SJSA1 (cell line): ENCODE data around the gene CKB. TPM values are rescaled to one million over a fixed set of nuclear protein-coding genes. Genes with fewer than 3 reads are reported as not detected.
A peak's percentile ranks its signal among the peaks of the same experiment; 100 is the strongest.

Experiments
- DNase-seq, 2 experiments: peaks; one replicate each; pipeline ENCODE4 v3.0.0-alpha.2; 2015 to 2020; ENCODE audit warnings: low spot score in 2 of 2, low read depth in 1 of 2
- H3K27ac ChIP-seq: fragments of 250-450 bp; sonication (Bioruptor Pico); 2 replicates; pipeline ENCODE4 v1.5.1; 2020; ENCODE audit warnings: mild to moderate bottlenecking, moderate library complexity
- H3K27me3 ChIP-seq: fragments of 250-450 bp; sonication (Bioruptor Pico); replicated peaks from 2 replicates; pipeline ENCODE4 v1.5.1; 2020; ENCODE audit warnings: mild to moderate bottlenecking, moderate library complexity
- H3K36me3 ChIP-seq: fragments of 250-450 bp; sonication (Bioruptor Pico); 2 replicates; pipeline ENCODE4 v1.5.1; 2020; ENCODE audit warnings: mild to moderate bottlenecking
- H3K4me1 ChIP-seq: fragments of 250-450 bp; sonication (Bioruptor Pico); replicated peaks from 2 replicates; pipeline ENCODE4 v1.6.1; 2021; ENCODE audit warnings: mild to moderate bottlenecking
- H3K4me3 ChIP-seq: fragments of 250-450 bp; sonication (Bioruptor Pico); 2 replicates; pipeline ENCODE4 v1.5.1; 2020; ENCODE audit warnings: mild to moderate bottlenecking
- H3K9me3 ChIP-seq: fragments of 250-450 bp; sonication (Bioruptor Pico); replicated peaks from 2 replicates; pipeline ENCODE4 v1.5.1; 2020; ENCODE audit warnings: mild to moderate bottlenecking
- total RNA-seq: library from RNA; depleted of rRNA; stranded (reverse); fragments of >200 nt; shearing (Covaris generic); gene quantifications from 2 replicates; pipeline ENCODE4 v1.2.3, GENCODE V29; 2014

The CKB gene
- total RNA-seq, 1 experiment from 2014 or later = 39.4 TPM

- DNase-seq = no peak
- H3K27ac ChIP-seq = no peak overlapping the region
- H3K9me3 ChIP-seq = no peaks in the 10 kb centered on the region; the same call in 1 of the 2 replicates
- peaks cover 23% of the 10 kb centered on the region for H3K4me1 ChIP-seq
- H3K4me3 ChIP-seq = no peak overlapping the region
- no peaks in the 10 kb centered on the region for H3K36me3 ChIP-seq
- H3K27me3 ChIP-seq = no peaks in the 10 kb centered on the region
Measured at GRCh38 chr14:103545915-103546651, 23.5 kb upstream of the CKB start.

- Histone ChIP-seq H3K27me3 (no peaks in the 10 kb centered on the region), H3K36me3 (no peaks in the 10 kb centered on the region), H3K27ac (no peak overlapping the region), H3K4me1 (peaks cover 31% of the 10 kb centered on the region), H3K4me3 (no peak overlapping the region), H3K9me3 (no peaks in the 10 kb centered on the region; the same call in 1 of the 2 replicates)
- DNase-seq = no peak
Measured at GRCh38 chr14:103545219-103545914, 22.7 kb upstream of the CKB start.

- no peaks in the 10 kb centered on the region for H3K27me3 ChIP-seq
- H3K9me3 ChIP-seq = no peaks in the 10 kb centered on the region; the same call in 1 of the 2 replicates
- H3K4me1 ChIP-seq = peaks cover 37% of the 10 kb centered on the region
- no peak overlapping the region for H3K27ac ChIP-seq
- H3K36me3 ChIP-seq = no peaks in the 10 kb centered on the region
- DNase-seq = no peak
- H3K4me3 ChIP-seq = no peak overlapping the region
Measured at GRCh38 chr14:103544388-103545218, 22.0 kb upstream of the CKB start.

- H3K36me3 ChIP-seq = peaks cover 2% of the 10 kb centered on the region; the same call in 1 of the 2 replicates
- no peak for DNase-seq
- H3K4me1 ChIP-seq = peaks cover 40% of the 10 kb centered on the region
- no peaks in the 10 kb centered on the region; the same call in 1 of the 2 replicates for H3K9me3 ChIP-seq
- no peaks in the 10 kb centered on the region for H3K27me3 ChIP-seq
- H3K4me3 ChIP-seq = no peak overlapping the region
- no peak overlapping the region for H3K27ac ChIP-seq
Measured at GRCh38 chr14:103543721-103544387, 21.2 kb upstream of the CKB start.

GRCh38 chr14:103543140-103543539 lies 20.5 kb upstream of the CKB start:
- Histone ChIP-seq H3K27me3 (no peaks in the 10 kb centered on the region), H3K36me3 (peaks cover 2% of the 10 kb centered on the region), H3K4me3 (no peak overlapping the region), H3K27ac (peak overlapping the region; percentile 86), H3K9me3 (no peaks in the 10 kb centered on the region; the same call in 1 of the 2 replicates), H3K4me1 (peaks cover 40% of the 10 kb centered on the region)
- DNase-seq = no peak

- Histone ChIP-seq H3K4me1 (peaks cover 40% of the 10 kb centered on the region), H3K9me3 (no peaks in the 10 kb centered on the region; the same call in 1 of the 2 replicates), H3K27me3 (no peaks in the 10 kb centered on the region), H3K4me3 (no peak overlapping the region), H3K27ac (peak overlapping the region; percentile 86), H3K36me3 (peaks cover 2% of the 10 kb centered on the region)
- peak in 1 of 2 experiments; percentile 65 for DNase-seq
Measured at GRCh38 chr14:103542605-103543088, 20.0 kb upstream of the CKB start.

GRCh38 chr14:103541709-103542604 lies 19.3 kb upstream of the CKB start:
- peaks cover 46% of the 10 kb centered on the region for H3K4me1 ChIP-seq
- DNase-seq = no peak
- H3K27ac ChIP-seq = peak overlapping the region; percentile 86
- no peaks in the 10 kb centered on the region; the same call in 1 of the 2 replicates for H3K9me3 ChIP-seq
- H3K4me3 ChIP-seq = no peak overlapping the region
- H3K27me3 ChIP-seq = no peaks in the 10 kb centered on the region
- H3K36me3 ChIP-seq = peaks cover 7% of the 10 kb centered on the region

GRCh38 chr14:103540821-103541708 lies 18.4 kb upstream of the CKB start:
- Histone ChIP-seq H3K27ac (peak overlapping the region; percentile 86), H3K4me3 (no peak overlapping the region), H3K4me1 (peaks cover 48% of the 10 kb centered on the region), H3K9me3 (no peaks in the 10 kb centered on the region), H3K36me3 (peaks cover 13% of the 10 kb centered on the region), H3K27me3 (no peaks in the 10 kb centered on the region)
- no peak for DNase-seq

- H3K4me3 ChIP-seq = no peak overlapping the region
Measured at GRCh38 chr14:103539056-103539825, 16.6 kb upstream of the CKB start.

GRCh38 chr14:103538291-103539055 lies 15.8 kb upstream of the CKB start:
- H3K36me3 ChIP-seq = peaks cover 36% of the 10 kb centered on the region
- H3K4me1 ChIP-seq = peaks cover 62% of the 10 kb centered on the region
- H3K27ac ChIP-seq = no peak overlapping the region
- no peaks in the 10 kb centered on the region for H3K27me3 ChIP-seq
- no peak overlapping the region for H3K4me3 ChIP-seq
- DNase-seq = no peak
- no peaks in the 10 kb centered on the region for H3K9me3 ChIP-seq

More at GRCh38 chr14:103539056-103539825, 16.6 kb upstream of the CKB start:
- H3K27ac ChIP-seq = no peak overlapping the region
- peaks cover 60% of the 10 kb centered on the region for H3K4me1 ChIP-seq
- peaks cover 31% of the 10 kb centered on the region for H3K36me3 ChIP-seq
- no peak for DNase-seq
- no peaks in the 10 kb centered on the region for H3K27me3 ChIP-seq
- no peaks in the 10 kb centered on the region for H3K9me3 ChIP-seq
